Mesothelial cell of epicardium (in vitro differentiated cells): ENCODE results near the gene CYP26A1. TPM values are rescaled to one million over a fixed set of nuclear protein-coding genes. Genes with fewer than 3 reads are reported as not detected.
A peak's percentile ranks its signal among the peaks of the same experiment; 100 is the strongest.

Experiments used
- DNase-seq, 2 experiments: peaks; one replicate each; pipeline ENCODE4 v3.0.0; 2021; ENCODE audit warnings: low spot score in 2 of 2; ENCODE audit not compliant: unreplicated experiment in 2 of 2
- H3K27ac Mint-ChIP-seq: 2 replicates; pipeline ENCODE4 v1.8.0; 2021; ENCODE audit warnings: mixed read lengths
- H3K27me3 Mint-ChIP-seq: 2 replicates; pipeline ENCODE4 v1.8.0; 2021; ENCODE audit warnings: low read depth, mixed read lengths
- H3K36me3 Mint-ChIP-seq: 2 replicates; pipeline ENCODE4 v1.8.0; 2021; ENCODE audit warnings: mixed read lengths
- H3K4me1 Mint-ChIP-seq: 2 replicates; pipeline ENCODE4 v1.8.0; 2021; ENCODE audit warnings: mixed read lengths
- H3K4me3 Mint-ChIP-seq: 2 replicates; pipeline ENCODE4 v1.8.0; 2021; ENCODE audit warnings: mild to moderate bottlenecking, moderate library complexity, mixed read lengths
- H3K9me3 Mint-ChIP-seq: 2 replicates; pipeline ENCODE4 v1.8.0; 2021; ENCODE audit warnings: mixed read lengths
- CTCF ChIP-seq: fragments of 200-600 bp; sonication (generic); IDR thresholded peaks from one replicate; pipeline ENCODE4 v1.5.0; 2021; ENCODE audit warnings: antibody characterized with exemption; ENCODE audit not compliant: unreplicated experiment
- total RNA-seq: library from RNA; stranded (reverse); gene quantifications from 3 replicates; pipeline ENCODE4 v1.2.1, GENCODE V29; 2021

Gene CYP26A1
- total RNA-seq, 1 donor from 2014 or later = 76.0 TPM

GRCh38 chr10:93087846-93088245 is 14.2 kb downstream of the CYP26A1 start:
- no peak overlapping the region for H3K27ac Mint-ChIP-seq
- DNase-seq = no peak
- no peak for TF ChIP-seq CTCF
- no peaks in the 10 kb centered on the region for H3K36me3 Mint-ChIP-seq
- H3K9me3 Mint-ChIP-seq = no peaks in the 10 kb centered on the region
- H3K4me3 Mint-ChIP-seq = no peak overlapping the region
- no peaks in the 10 kb centered on the region for H3K27me3 Mint-ChIP-seq
- H3K4me1 Mint-ChIP-seq = peaks cover 5% of the 10 kb centered on the region

- H3K36me3 Mint-ChIP-seq = no peaks in the 10 kb centered on the region
- peaks cover 5% of the 10 kb centered on the region for H3K4me1 Mint-ChIP-seq
- H3K4me3 Mint-ChIP-seq = no peak overlapping the region
- DNase-seq = no peak
- H3K27ac Mint-ChIP-seq = peak overlapping the region; percentile 7
- H3K9me3 Mint-ChIP-seq = no peaks in the 10 kb centered on the region
- H3K27me3 Mint-ChIP-seq = no peaks in the 10 kb centered on the region
- no peak for TF ChIP-seq CTCF
Observed at GRCh38 chr10:93088466-93088865, 14.8 kb downstream of the CYP26A1 start.

- TF ChIP-seq CTCF = no peak
- H3K9me3 Mint-ChIP-seq = no peaks in the 10 kb centered on the region
- H3K4me3 Mint-ChIP-seq = no peak overlapping the region
- H3K27ac Mint-ChIP-seq = no peak overlapping the region
- H3K36me3 Mint-ChIP-seq = no peaks in the 10 kb centered on the region
- H3K27me3 Mint-ChIP-seq = no peaks in the 10 kb centered on the region
- DNase-seq = no peak
- H3K4me1 Mint-ChIP-seq = peaks cover 5% of the 10 kb centered on the region
Observed at GRCh38 chr10:93090619-93091018, 16.9 kb downstream of the CYP26A1 start.

- no peak overlapping the region for H3K27ac Mint-ChIP-seq
- peaks cover 5% of the 10 kb centered on the region for H3K4me1 Mint-ChIP-seq
- no peak for DNase-seq
- H3K4me3 Mint-ChIP-seq = no peak overlapping the region
- no peaks in the 10 kb centered on the region for H3K36me3 Mint-ChIP-seq
- no peaks in the 10 kb centered on the region for H3K27me3 Mint-ChIP-seq
- no peaks in the 10 kb centered on the region for H3K9me3 Mint-ChIP-seq
- TF ChIP-seq CTCF = no peak
Observed at GRCh38 chr10:93091960-93092359, 18.3 kb downstream of the CYP26A1 start.

- no peak overlapping the region for H3K27ac Mint-ChIP-seq
- no peaks in the 10 kb centered on the region for H3K4me1 Mint-ChIP-seq
- H3K9me3 Mint-ChIP-seq = peaks cover 4% of the 10 kb centered on the region
- H3K36me3 Mint-ChIP-seq = no peaks in the 10 kb centered on the region
- TF ChIP-seq CTCF = no peak
- no peak overlapping the region for H3K4me3 Mint-ChIP-seq
- H3K27me3 Mint-ChIP-seq = no peaks in the 10 kb centered on the region
- no peak for DNase-seq
Observed at GRCh38 chr10:93095225-93095624, 21.5 kb downstream of the CYP26A1 start.

- TF ChIP-seq CTCF = no peak
- H3K36me3 Mint-ChIP-seq = no peaks in the 10 kb centered on the region
- no peak overlapping the region for H3K4me3 Mint-ChIP-seq
- H3K27me3 Mint-ChIP-seq = no peaks in the 10 kb centered on the region
- no peak overlapping the region for H3K27ac Mint-ChIP-seq
- DNase-seq = no peak
- no peaks in the 10 kb centered on the region for H3K4me1 Mint-ChIP-seq
- peaks cover 4% of the 10 kb centered on the region for H3K9me3 Mint-ChIP-seq
Observed at GRCh38 chr10:93096901-93097300, 23.2 kb downstream of the CYP26A1 start.
